ENCODE measurements around the gene ABCD4. TPM values are rescaled to one million over a fixed set of nuclear protein-coding genes. Genes with fewer than 3 reads are reported as not detected.

Gene ABCD4
- total and polyA plus RNA-seq, 2 experiments from 2014 or later = 60.5 to 73.1 TPM

- Histone ChIP-seq H3K36me3 (ENCODE audit: insufficient read depth) (no peaks in the 10 kb centered on the region), H3K79me2 (replicated peaks; ENCODE audit: insufficient read depth) (no peaks in the 10 kb centered on the region), H4K20me1 (replicated peaks; ENCODE audit: insufficient read depth) (no peaks in the 10 kb centered on the region), H3K4me2 (no peak overlapping the region), H3K4me1 (ENCODE audit: insufficient read depth) (peaks cover 8% of the 10 kb centered on the region; the same call in 1 of the 2 replicates), H2AFZ (no peak overlapping the region), H3K27ac (ENCODE audit: low read depth) (no peak overlapping the region), H3K9me2 (ENCODE audit: insufficient read depth) (no peaks in the 10 kb centered on the region), H3K4me3 (no peak overlapping the region), H3K27me3 (ENCODE audit: insufficient read depth) (peaks cover 11% of the 10 kb centered on the region), H3F3A (replicated peaks; ENCODE audit: low read depth) (no peaks in the 10 kb centered on the region)
- ATAC-seq (no peak), DNase-seq (ENCODE audit: low spot score) (no peak)
- peaks cover 14% of the 10 kb centered on the region for H3K4me1 Mint-ChIP-seq
- H3K4me3 Mint-ChIP-seq = no peak overlapping the region
- H3K36me3 Mint-ChIP-seq (ENCODE audit: low read depth) = no peaks in the 10 kb centered on the region
- no peak overlapping the region for H3K27ac Mint-ChIP-seq
- no peak for TF ChIP-seq EZH2phosphoT487 (IDR thresholded peaks at IDR 0.05; ENCODE audit: unreplicated experiment)
- no peak for TF ChIP-seq EZH2 (IDR thresholded peaks at IDR 0.05; ENCODE audit: low read depth, unreplicated experiment)
- TF ChIP-seq STAT1 (IDR thresholded peaks at IDR 0.05; ENCODE audit: unreplicated experiment) = no peak
- TF ChIP-seq ETS1 (IDR thresholded peaks at IDR 0.05) = no peak
- no peak for TF ChIP-seq ZNF114 (CRISPR knock-in tag; IDR thresholded peaks at IDR 0.05)
- no peak for TF ChIP-seq JUNB (IDR thresholded peaks at IDR 0.05; ENCODE audit: unreplicated experiment)
- no peak for TF ChIP-seq CTCF (conservative IDR thresholded peaks at IDR 0.05; ENCODE audit: low read depth in 2 of 2)
- TF ChIP-seq CREB1 (CRISPR knock-in tag; IDR thresholded peaks at IDR 0.05; ENCODE audit: low read depth) = no peak
- no peak for TF ChIP-seq ZNF462 (CRISPR knock-in tag; IDR thresholded peaks at IDR 0.05)
- TF ChIP-seq NANOG (IDR thresholded peaks at IDR 0.05; ENCODE audit: borderline replicate concordance) = no peak
- no peak for TF ChIP-seq POLR2AphosphoS5 (IDR thresholded peaks at IDR 0.05; ENCODE audit: low read depth)
- no peak for TF ChIP-seq REST (IDR thresholded peaks at IDR 0.05; ENCODE audit: unreplicated experiment)
- no peaks in the 10 kb centered on the region; the same call in 2 of the 3 replicates for H3K9me3 Mint-ChIP-seq
- peaks cover 21% of the 10 kb centered on the region for H3K27me3 Mint-ChIP-seq (ENCODE audit: insufficient read depth, low read depth, poor library complexity)
Measured at GRCh38 chr14:74263921-74264320, 38.8 kb downstream of the ABCD4 start.
